GM12801 (cell line): ENCODE measurements around the gene ITPR2.

Experiments used
- TF ChIP-seq, protein P1 (sequence below): IDR thresholded peaks from one replicate; pipeline ENCODE4 v1.5.1; 2011; ENCODE audit warnings: control low read depth; ENCODE audit not compliant: insufficient read length; ENCODE audit errors: extremely low read depth

Gene ITPR2

DNA sequence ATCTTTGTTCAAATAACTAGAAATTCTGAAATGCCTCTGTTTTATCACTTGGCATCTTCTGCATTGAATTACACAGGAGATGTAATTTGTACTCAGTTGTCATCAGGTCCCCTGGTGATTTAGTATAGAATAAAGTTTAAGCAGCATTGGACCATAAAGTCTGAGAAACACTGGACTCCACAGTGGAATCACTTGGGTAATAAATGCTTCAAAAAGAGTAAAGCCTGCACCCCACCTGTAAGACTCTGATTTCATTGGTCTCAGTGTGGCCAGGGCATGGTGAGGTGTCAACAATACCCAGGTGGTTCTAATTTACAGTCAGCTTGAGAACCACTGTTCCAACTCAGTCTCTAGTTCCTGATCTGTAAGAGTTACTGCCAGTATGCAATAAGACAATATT is 148.9 kb downstream of the ITPR2 start:
- TF ChIP-seq, protein P1, sequence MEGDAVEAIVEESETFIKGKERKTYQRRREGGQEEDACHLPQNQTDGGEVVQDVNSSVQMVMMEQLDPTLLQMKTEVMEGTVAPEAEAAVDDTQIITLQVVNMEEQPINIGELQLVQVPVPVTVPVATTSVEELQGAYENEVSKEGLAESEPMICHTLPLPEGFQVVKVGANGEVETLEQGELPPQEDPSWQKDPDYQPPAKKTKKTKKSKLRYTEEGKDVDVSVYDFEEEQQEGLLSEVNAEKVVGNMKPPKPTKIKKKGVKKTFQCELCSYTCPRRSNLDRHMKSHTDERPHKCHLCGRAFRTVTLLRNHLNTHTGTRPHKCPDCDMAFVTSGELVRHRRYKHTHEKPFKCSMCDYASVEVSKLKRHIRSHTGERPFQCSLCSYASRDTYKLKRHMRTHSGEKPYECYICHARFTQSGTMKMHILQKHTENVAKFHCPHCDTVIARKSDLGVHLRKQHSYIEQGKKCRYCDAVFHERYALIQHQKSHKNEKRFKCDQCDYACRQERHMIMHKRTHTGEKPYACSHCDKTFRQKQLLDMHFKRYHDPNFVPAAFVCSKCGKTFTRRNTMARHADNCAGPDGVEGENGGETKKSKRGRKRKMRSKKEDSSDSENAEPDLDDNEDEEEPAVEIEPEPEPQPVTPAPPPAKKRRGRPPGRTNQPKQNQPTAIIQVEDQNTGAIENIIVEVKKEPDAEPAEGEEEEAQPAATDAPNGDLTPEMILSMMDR: no peak

- TF ChIP-seq, protein P1: no peak
Observed at GRCh38 chr12:26683443-26683842, 149.6 kb downstream of the ITPR2 start.

- TF ChIP-seq, protein P1: no peak
Observed at GRCh38 chr12:26680727-26681455, 152.1 kb downstream of the ITPR2 start.

DNA sequence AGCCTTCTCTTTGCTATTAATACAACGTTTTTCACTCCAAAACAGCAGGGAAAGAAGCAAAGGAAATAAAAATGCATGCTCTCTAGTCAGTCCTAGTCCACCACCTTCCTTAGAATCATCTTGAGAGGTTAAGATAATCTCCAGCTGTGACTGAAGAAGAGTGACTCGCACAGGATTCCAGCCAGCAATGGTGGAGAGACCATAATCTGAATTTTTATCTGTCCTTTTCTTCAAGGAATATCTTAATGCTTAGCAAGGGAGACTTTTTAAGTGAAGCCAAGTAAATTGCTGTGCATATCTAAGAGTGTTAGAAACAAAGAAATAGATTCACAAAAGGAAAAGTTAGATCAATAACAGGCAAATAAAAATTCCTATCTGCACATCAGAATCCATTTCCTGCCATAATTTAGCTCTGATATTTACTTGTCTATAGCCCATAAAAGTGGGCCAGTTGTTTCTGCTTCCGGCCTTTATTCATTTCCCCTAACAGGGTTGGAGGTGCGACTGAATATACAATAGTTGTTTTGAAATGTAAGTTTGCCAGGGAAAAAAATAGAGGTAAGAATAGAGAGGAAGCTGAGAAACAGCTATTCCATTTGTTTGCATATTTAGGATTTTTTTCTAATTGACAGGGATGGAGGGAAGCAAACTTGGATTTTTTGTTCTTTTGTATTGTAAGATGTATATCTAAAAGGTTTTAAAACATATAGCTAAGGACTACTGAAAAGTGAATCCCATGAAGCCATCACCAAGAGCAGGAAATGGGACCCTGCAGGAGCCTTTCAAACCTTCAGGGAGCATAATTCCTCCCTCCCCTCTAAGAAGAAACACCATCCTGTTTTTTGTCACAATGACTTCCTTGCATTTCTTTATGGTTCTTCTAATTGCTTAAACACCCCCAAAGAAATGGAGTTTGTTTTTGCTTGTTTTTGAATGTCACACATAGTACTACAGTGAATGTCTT is 154.0 kb downstream of the ITPR2 start:
- TF ChIP-seq, protein P1: no peak

DNA sequence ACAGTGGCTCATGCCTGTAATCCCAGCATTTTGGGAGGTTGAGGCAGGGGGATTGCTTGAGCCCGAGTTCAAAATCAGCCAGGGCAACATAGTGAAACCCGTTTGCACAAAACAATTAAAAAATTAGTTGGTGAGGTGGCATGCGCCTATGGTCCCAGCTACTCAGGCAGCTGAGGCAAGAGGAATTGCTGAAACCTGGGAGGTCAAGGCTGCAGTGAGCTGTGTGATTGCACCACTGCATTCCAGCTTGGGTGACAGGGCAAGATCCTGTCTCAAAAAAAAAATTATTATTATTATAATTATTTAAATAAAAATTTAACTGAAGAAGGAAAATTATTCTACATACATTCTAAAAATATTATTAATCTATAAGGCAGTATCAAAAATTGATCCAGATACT is 164.1 kb downstream of the ITPR2 start:
- TF ChIP-seq, protein P1: no peak

DNA sequence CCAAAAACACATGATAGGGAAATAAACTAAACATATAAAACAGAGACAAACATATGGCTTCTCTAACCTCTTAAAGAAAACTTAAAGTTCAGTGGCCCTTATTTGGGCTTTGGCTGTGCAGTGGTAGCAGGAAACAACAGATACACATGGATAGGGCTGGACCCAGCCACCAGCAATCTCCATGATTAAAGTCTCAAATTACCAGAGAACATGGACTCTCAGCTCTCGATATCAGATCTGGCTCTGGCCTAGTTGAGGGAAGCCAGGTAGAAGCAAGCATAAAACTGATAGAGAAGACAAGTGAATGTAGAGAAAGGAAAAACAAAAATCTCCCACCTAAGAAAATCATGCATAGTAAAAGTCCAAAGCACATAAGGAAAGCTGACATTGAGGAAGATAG is 164.8 kb downstream of the ITPR2 start:
- TF ChIP-seq, protein P1: no peak

GRCh38 chr12:26666286-26666685 is 166.7 kb downstream of the ITPR2 start:
- TF ChIP-seq, protein P1: no peak
